GM18502 (cell line): Measurements from ENCODE around the gene MGST1.

Source experiments
- ATAC-seq: cut with Tn5 transposase; IDR thresholded peaks from one replicate; pipeline ENCODE4 v1.9.1; 2021; ENCODE audit warnings: mild to moderate bottlenecking; ENCODE audit not compliant: unreplicated experiment, poor library complexity

MGST1 gene

DNA sequence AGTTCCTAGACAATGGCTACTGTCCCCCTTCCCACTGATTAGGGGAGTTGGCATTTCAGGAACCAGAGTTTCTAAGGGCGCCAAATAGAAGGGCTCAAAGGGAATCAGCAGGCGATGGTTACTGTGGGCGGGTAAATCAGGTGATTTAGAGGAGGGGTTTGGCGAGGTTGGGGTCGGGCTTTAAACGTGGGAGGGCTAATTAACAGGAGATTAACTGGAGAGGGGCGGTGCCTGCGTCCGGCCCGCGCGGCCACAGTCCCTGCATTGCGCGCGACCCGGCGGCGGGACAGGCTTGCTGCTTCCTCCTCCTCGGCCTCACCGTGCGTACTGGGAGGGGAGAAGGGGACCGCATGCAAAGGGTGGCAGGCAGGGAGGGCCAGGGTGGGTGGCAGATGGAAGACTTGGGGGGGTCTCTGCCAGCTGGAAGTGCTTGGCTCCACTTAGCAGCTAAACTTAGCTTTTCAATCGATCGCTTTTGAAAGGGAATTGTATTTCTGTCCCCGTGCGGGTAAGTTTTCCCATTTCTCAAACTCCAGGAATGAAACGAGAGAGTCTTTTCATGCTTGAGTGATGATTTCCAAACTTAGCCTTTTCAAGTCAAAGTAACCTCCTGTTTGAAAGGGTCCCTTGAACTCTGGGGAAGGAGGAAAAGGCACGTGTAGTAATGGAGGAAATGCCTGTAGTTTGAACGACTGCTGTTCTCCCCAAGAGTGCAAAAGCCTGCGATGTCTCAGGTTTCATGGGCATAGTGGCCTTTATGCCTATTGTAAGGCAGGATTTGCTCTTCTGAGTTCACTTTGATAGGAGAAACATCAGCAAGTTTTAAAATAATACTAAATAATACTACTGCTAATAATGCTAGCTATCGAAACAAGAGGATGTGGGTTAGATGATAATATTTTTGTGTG is at the start of gene MGST1:
Gene MGST1 (plus strand): TSS at position 255 of the 908 bp plus-strand sequence. CDS start 6,608 bp downstream, outside the sequence.
- ATAC-seq = peak; percentile 85

DNA sequence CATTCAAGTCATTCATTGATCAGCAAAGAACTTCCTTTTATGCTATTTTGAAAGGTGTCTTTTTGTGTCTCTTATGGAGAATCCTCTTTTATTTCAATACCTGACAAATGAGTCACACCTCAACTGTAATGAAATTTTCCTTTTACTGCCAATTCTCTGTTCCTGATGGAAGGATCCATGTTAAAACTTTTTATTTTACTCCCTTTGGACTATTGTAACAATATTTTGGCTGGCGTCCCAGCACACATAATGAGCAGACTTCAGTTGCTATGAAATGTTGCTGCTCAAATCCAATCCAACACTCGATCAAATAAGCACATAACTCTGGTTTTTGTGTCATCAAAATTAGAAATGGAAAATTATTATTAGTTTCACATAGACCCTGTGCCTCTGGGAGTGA is 48.0 kb upstream of the MGST1 start:
- ATAC-seq = no peak

DNA sequence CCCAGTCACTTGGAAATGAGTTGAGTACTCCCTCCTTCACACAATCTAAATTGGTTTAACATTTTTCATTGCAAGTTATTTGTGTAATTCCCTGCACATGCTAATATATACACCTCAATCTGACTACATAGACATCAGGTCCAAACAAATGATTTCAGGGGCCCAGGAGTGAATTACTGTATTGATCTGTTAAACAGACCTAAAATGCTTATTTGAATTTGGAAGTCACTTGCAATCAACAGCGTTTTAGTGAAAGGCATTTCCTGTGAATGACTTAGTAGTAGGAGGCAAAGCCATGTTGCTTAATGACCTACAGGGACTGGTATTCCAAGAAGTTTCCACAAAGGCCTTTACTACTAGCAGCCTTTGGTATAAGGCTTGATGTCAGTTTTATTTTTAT is 47.3 kb upstream of the MGST1 start:
- ATAC-seq = no peak

- no peak for ATAC-seq
Observed at GRCh38 chr12:16300736-16301135, 46.7 kb upstream of the MGST1 start.

- no peak for ATAC-seq
Observed at GRCh38 chr12:16303939-16304338, 43.5 kb upstream of the MGST1 start.

GRCh38 chr12:16307856-16308475 is 39.5 kb upstream of the MGST1 start:
- no peak for ATAC-seq

DNA sequence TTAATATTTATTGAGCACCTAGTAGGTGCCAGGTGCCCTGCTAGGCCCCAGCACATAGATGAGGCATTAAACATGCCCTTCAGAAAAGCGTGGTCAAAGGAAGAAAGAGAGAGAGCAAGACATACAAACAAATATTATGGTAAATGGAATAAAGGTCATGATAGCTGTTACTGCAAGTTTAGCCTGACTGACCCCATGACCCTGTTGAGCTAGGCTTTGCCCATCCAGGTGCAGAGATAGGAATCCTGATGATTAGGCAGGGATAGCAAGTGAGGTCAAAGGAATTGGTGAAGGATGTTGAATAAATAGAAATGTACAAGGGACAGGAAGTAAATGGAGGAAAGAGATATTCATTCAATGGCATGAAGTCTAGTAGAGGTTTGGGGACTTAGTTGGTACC is 36.5 kb upstream of the MGST1 start:
- ATAC-seq = no peak

- ATAC-seq = no peak
Observed at GRCh38 chr12:16323010-16323409, 24.4 kb upstream of the MGST1 start.

- ATAC-seq = no peak
Observed at GRCh38 chr12:16323638-16324037, 23.8 kb upstream of the MGST1 start.

- ATAC-seq = no peak
Observed at GRCh38 chr12:16324272-16324671, 23.2 kb upstream of the MGST1 start.

DNA sequence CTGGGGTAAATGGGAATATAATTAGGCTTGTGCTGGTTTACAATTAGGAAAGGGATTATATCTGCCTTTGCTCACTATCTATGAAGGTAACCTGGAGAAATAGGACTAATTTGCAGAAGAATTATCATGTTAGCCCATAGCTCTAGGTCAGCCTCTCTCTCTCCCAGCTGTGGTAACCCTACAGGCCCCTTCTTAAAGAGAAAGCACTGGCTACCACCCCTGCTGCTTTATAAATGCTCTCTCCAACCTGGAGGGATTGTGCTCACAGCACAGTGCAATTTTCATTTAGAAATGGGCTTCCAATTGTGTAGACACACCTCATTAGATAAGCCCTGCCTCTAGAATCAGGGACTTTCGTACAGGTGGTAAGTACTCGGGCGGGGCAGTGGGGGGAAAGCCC is 22.7 kb upstream of the MGST1 start:
- ATAC-seq = no peak

DNA sequence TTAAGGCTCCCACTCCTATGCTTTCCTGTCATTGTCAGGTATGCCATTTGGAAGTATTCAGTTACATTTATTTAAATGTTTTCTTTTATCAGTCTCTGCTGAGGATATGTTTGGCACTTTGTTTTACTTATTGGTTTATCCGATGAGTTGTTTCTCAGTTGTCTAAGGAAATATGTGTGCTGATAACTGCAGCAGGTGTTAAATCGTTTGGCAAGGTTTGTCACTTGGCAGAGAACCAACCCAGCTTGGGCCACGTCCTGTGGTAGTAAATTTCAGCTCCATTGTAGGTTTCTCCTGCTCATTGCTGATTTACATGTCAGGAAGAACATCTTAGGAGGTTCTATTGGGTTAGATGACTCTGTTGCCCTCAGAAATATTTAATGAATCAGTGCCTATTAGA is 22.0 kb upstream of the MGST1 start:
- no peak for ATAC-seq

GRCh38 chr12:16327963-16328362 is 19.5 kb upstream of the MGST1 start:
- no peak for ATAC-seq

DNA sequence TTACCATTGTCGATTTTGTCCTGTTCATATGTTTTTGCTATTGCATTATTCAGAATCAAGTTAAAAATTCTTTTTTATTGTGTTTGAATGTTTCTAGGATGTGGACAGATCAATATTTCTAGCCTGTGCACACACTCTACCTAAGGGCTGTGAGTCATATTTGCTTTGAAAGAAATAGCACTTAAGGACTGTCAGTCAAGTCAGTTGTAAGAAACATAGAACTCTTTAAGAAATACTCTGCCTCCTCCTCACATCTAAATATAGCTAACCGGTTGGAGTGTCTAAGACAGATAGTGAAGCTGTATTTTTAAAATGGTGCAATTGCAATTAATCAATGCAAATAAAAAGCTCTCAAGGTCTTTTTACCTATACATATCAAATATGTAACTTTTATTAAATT is 17.9 kb upstream of the MGST1 start:
- ATAC-seq = no peak

DNA sequence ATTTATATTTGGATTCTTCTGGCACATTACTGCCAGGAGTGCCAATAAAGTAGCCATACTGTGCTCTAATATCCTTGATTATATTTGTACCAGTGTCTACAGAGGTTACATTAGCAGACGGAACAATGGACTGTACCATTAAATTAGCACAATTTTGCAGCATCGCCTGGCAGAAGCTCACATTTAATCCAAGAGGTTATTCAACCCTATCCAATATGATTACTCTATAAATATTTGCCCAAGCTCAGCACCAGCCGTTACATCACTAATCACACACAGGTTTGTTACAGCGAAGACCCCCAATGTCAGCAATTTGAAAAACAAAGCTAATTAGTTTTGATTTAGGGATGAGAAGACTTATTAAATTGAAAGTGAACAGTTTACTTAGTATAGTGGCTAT is 16.9 kb upstream of the MGST1 start:
- no peak for ATAC-seq

- ATAC-seq = no peak
Observed at GRCh38 chr12:16331998-16332397, 15.4 kb upstream of the MGST1 start.

DNA sequence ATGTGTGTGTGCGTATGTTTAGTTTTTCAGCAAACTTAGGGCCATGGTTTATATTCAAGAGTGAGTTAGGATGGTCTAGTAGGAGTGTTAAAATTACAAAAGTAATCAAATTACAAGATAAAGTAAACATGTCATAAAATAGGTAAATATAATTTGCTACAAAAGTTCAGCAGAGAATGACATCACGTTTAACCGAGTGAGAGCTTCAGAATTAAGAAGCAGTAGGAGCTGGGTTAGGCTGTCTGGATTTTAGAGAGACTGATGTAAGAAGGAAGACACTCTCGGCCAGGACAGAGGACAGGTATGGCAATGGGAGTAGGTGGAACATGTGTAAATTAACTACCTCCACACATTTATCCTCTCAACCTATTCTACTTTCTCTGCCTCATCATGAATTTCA is 11.6 kb upstream of the MGST1 start:
- ATAC-seq = no peak

- no peak for ATAC-seq
Observed at GRCh38 chr12:16344269-16344668, 3.2 kb upstream of the MGST1 start.

- no peak for ATAC-seq
Observed at GRCh38 chr12:16345105-16345504, 2.3 kb upstream of the MGST1 start.

DNA sequence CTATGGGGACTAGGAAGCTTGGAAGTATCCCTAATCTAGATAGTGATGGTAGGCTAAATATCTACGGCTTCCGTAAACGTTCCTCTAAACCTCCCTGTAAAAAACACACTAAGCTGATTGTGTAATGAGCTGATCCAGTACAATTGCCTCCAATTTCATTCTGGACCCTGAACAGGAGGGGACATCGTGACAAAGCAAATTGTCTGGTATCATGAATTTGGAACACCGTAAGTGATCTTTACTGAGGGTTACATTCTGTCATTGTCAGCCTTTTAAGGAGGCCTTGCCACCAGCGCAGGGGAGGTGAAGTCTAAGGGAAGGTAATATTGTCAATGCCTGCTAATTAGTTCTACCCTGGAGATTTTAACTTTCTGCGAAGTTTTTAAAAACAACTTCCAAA is 487 bp upstream of the MGST1 start:
- peak; percentile 5 for ATAC-seq

- peak; percentile 56 for ATAC-seq
Observed at GRCh38 chr12:16348435-16349130, 1.1 kb downstream of the MGST1 start.
